K562 (cell line): ENCODE data around the gene PLCB1. TPM values are rescaled to one million over a fixed set of nuclear protein-coding genes. Genes with fewer than 3 reads are reported as not detected.

Source experiments
- ATAC-seq: fragments of 200-7000 bp; cut with Tn5 transposase; 3 replicates; pipeline ENCODE4 v1.9.1; 2020; ENCODE audit warnings: moderate library complexity
- BruUV-seq: library from RNA; stranded (reverse); fragments of 400-500 nt; replicated peaks from 2 replicates; lab custom pipeline; 2021; lab: Mats Ljungman, UMichigan
- CTCF ChIA-PET: fragments of 300-600 bp; formaldehyde crosslinking; extraction: SDS; loops from one replicate; lab custom pipeline; 2021; ENCODE audit warnings: low intra/inter-chr PET ratio; lab: Yijun Ruan, JAX
- POLR2A ChIA-PET: fragments of 300-600, 350-650 bp; sonication (Branson Sonifier 250); formaldehyde crosslinking; extraction: SDS; loops from one replicate; lab custom pipeline; 2021; ENCODE audit warnings: antibody characterized with exemption, inconsistent platforms; lab: Yijun Ruan, JAX
- DNase-seq, 4 experiments: peaks; one replicate each; pipeline versions ENCODE4 v3.0.0 to v3.0.0-alpha.2; 2011 to 2018; ENCODE audit warnings: low spot score in 3 of 4, mixed read lengths in 3 of 4; ENCODE audit errors: extremely low read depth in 1 of 4
- FAIRE-seq: peaks from 2 replicates; lab custom pipeline; 2011; peaks lifted over from hg19 to GRCh38; lab: Jason Lieb, UNC
- H2AFZ ChIP-seq: 2 replicates; pipeline ENCODE4 v1.6.0; 2011; ENCODE audit warnings: low read depth, low read length, control low read depth, inconsistent platforms
- H3K27ac ChIP-seq: fragments of 200-600 bp; 3 replicates; pipeline ENCODE4 v1.8.0; 2011; ENCODE audit warnings: low read depth, mild to moderate bottlenecking, control low read depth, inconsistent platforms, low read length, moderate library complexity, mixed read lengths; ENCODE audit errors: extremely low read depth
- H3K27me3 ChIP-seq, 2 experiments: fragments of 300-600 bp in 1 of 2; 2 replicates in 1 of 2; 3 replicates in 1 of 2; pipeline versions ENCODE4 v1.6.0 to v1.8.0; 2011; ENCODE audit warnings: inconsistent platforms in 2 of 2, low read length in 2 of 2, mild to moderate bottlenecking in 1 of 2, mixed read lengths in 1 of 2, moderate library complexity in 1 of 2; ENCODE audit not compliant: control insufficient read depth in 2 of 2, insufficient read depth in 2 of 2
- H3K36me3 ChIP-seq: fragments of 300-600 bp; 3 replicates; pipeline ENCODE4 v1.8.0; 2011; ENCODE audit warnings: mild to moderate bottlenecking, low read length, inconsistent platforms; ENCODE audit not compliant: control insufficient read depth, insufficient read depth
- H3K4me1 ChIP-seq, 2 experiments: fragments of 200-600 bp in 1 of 2; replicated peaks in 1 of 2; 2 replicates in 1 of 2; 3 replicates in 1 of 2; pipeline versions ENCODE4 v1.5.1 to v1.8.0; 2011; ENCODE audit warnings: inconsistent platforms in 2 of 2, low read length in 2 of 2, mild to moderate bottlenecking in 1 of 2, mixed read lengths in 1 of 2, moderate library complexity in 1 of 2; ENCODE audit not compliant: control insufficient read depth in 2 of 2, insufficient read depth in 2 of 2
- H3K4me2 ChIP-seq: 2 replicates; pipeline ENCODE4 v1.6.1; 2011; ENCODE audit warnings: low read length, control low read depth, inconsistent platforms, mixed read lengths; ENCODE audit not compliant: insufficient read depth
- H3K4me3 ChIP-seq: fragments of 200-600 bp; sonication (generic), shearing (Covaris generic); 2 replicates; pipeline ENCODE4 v1.5.1; 2016; ENCODE audit warnings: control low read depth, inconsistent platforms
- H3K79me2 ChIP-seq: fragments of 200-600 bp; 3 replicates; pipeline ENCODE4 v1.8.0; 2011; ENCODE audit warnings: low read length, inconsistent platforms; ENCODE audit not compliant: control insufficient read depth, insufficient read depth
- H3K9ac ChIP-seq, 2 experiments: 2 replicates each; pipeline versions ENCODE4 v1.6.0 to v1.6.1; 2011; ENCODE audit warnings: low read depth in 2 of 2, low read length in 2 of 2, control low read depth in 1 of 2, inconsistent platforms in 1 of 2, mild to moderate bottlenecking in 1 of 2, mixed read lengths in 1 of 2; ENCODE audit not compliant: insufficient read depth in 1 of 2
- H3K9me1 ChIP-seq: one replicate; pipeline ENCODE4 v1.6.0; 2011; ENCODE audit warnings: inconsistent platforms, mild to moderate bottlenecking, low read length, moderate library complexity; ENCODE audit not compliant: control insufficient read depth, insufficient read depth
- H3K9me3 ChIP-seq: replicated peaks from 2 replicates; pipeline ENCODE4 v1.5.1; 2011; ENCODE audit warnings: low read depth, low read length, inconsistent platforms; ENCODE audit not compliant: control insufficient read depth, insufficient read depth
- H4K20me1 ChIP-seq: replicated peaks from 2 replicates; pipeline ENCODE4 v1.6.1; 2011; ENCODE audit warnings: low read length, inconsistent platforms, mixed read lengths; ENCODE audit not compliant: control insufficient read depth, insufficient read depth
- ARNT ChIP-seq, 2 experiments: fragments of 450-650 bp; IDR thresholded peaks; 2 replicates each; pipeline ENCODE4 v1.6.1; 2016; ENCODE audit warnings: mild to moderate bottlenecking in 1 of 2
- BMI1 ChIP-seq: fragments of 150-350 bp; IDR thresholded peaks from 2 replicates; pipeline ENCODE4 v1.6.1; 2014; ENCODE audit warnings: low read length
- GTF3C2 ChIP-seq: IDR thresholded peaks from 3 replicates; pipeline ENCODE4 v1.6.1; 2011; ENCODE audit warnings: borderline replicate concordance, mild to moderate bottlenecking, moderate library complexity; ENCODE audit not compliant: insufficient read length; ENCODE audit errors: extremely low read depth
- IRF1 ChIP-seq: sonication (generic); formaldehyde crosslinking; IDR thresholded peaks from 2 replicates; pipeline ENCODE4 v1.8.0; 2022; ENCODE audit warnings: missing genetic modification reagents, mild to moderate bottlenecking, borderline replicate concordance
- MGA ChIP-seq: fragments of 450-650 bp; IDR thresholded peaks from 2 replicates; pipeline ENCODE4 v1.6.1; 2016; ENCODE audit warnings: mild to moderate bottlenecking, moderate library complexity
- ZNF24 ChIP-seq: fragments of 450-650 bp; IDR thresholded peaks from 2 replicates; pipeline ENCODE4 v1.6.1; 2016
- ZNF785 ChIP-seq: fragments of 250-450 bp; sonication (Bioruptor Pico); IDR thresholded peaks from 2 replicates; pipeline ENCODE4 v1.4.0; 2020; ENCODE audit warnings: mild to moderate bottlenecking
- ZSCAN32 ChIP-seq: fragments of 450-650 bp; formaldehyde crosslinking; IDR thresholded peaks from 2 replicates; pipeline ENCODE4 v1.4.0; 2020; ENCODE audit warnings: mild to moderate bottlenecking, moderate library complexity
- whole genome bisulfite sequencing: fragments of 100-300 bp; shearing (Covaris generic); methylation state at CpG from one replicate; pipeline ENCODE4 v1.1.6; 2016; ENCODE audit warnings: low coverage, mixed read lengths; ENCODE audit not compliant: insufficient coverage; ENCODE audit errors: missing lambda C conversion rate; 5-methylcytosine and 5-hydroxymethylcytosine counted together
- in situ Hi-C: fragments of 300-500 bp; cut with MboI; formaldehyde crosslinking; loops from 4 replicates; pipeline ENCODE4 v1.15.0; 2018; ENCODE audit warnings: inconsistent platforms, mixed read lengths
- intact Hi-C: fragments of 100-400 bp; cut with micrococcal nuclease; formaldehyde crosslinking; loops from 2 replicates; pipeline ENCODE4 v1.14.2; 2022
- polyA plus RNA-seq, 8 experiments: library from polyadenylated mRNA; depleted of rRNA in 4 of 8; stranded (reverse) in 5 of 8; unstranded in 3 of 8; fragments of >200 nt; fragmentation: Nextera tagmentation in 2 of 8; fragmentation: Illumina TruSeq in 1 of 8; extraction: Ambion mirVana in 2 of 8; extraction: Trizol in 1 of 8; gene quantifications; 2 replicates each; pipeline versions ENCODE4 v1.2.1 to v1.2.3, GENCODE V29; 2011 to 2014; ENCODE audit warnings: inconsistent platforms in 1 of 8, missing spikeins in 1 of 8
- total RNA-seq, 7 experiments: library from RNA; depleted of rRNA in 6 of 7; stranded (reverse); fragments of >200 nt in 6 of 7; fragmentation: Illumina TruSeq in 2 of 7; extraction: Trizol in 2 of 7; gene quantifications; 2 replicates each; pipeline versions ENCODE4 v1.2.1 to v1.2.3, GENCODE V29; 2011 to 2021; ENCODE audit warnings: low replicate concordance in 1 of 7

Gene PLCB1
- total and polyA plus RNA-seq, 9 of the 15 experiments (the other 6 are each of a cell fraction or from before 2014, with no cell fraction given), result 0.34 to 3.1 (median 1.3) TPM

- ATAC-seq, result no peak
- FAIRE-seq, result no peak
- Histone ChIP-seq H2AFZ (no peak overlapping the region), H3K4me2 (no peak overlapping the region), H3K9me3 (no peaks in the 10 kb centered on the region), H4K20me1 (no peaks in the 10 kb centered on the region), H3K4me1 (no peaks in the 10 kb centered on the region), H3K79me2 (no peaks in the 10 kb centered on the region), H3K36me3 (no peaks in the 10 kb centered on the region), H3K9me1 (no peaks in the 10 kb centered on the region), H3K9ac (no peak overlapping the region), H3K27ac (no peak overlapping the region), H3K27me3 (no peaks in the 10 kb centered on the region), H3K4me3 (no peak overlapping the region)
- 0% methylated on average over 3 of the region's 3 CpGs for whole genome bisulfite sequencing
- intact Hi-C loops (loop anchor here (10.0 kb wide), 1 partner anchor 262 kb away; no protein-coding TSS in a partner anchor), in situ Hi-C loops (no loop called here)
- POLR2A ChIA-PET, result no interaction called here
- CTCF ChIA-PET, result no interaction called here
- no peak for DNase-seq
- BruUV-seq, result no TSS peak
- TF ChIP-seq ZSCAN32, result no peak
- TF ChIP-seq MGA, result no peak
- TF ChIP-seq ZNF785 (CRISPR knock-in tag), result no peak
- no peak for TF ChIP-seq IRF1 (CRISPR knock-in tag)
- no peak for TF ChIP-seq BMI1
- TF ChIP-seq ARNT (IDR thresholded peaks at IDR 0.05), result no peak
- no peak for TF ChIP-seq GTF3C2
- TF ChIP-seq ZNF24, result no peak
Measured at GRCh38 chr20:8306937-8307336, 174.9 kb downstream of the PLCB1 start.
